H1 (cell line): ENCODE data around the gene MBP. TPM values are rescaled to one million over a fixed set of nuclear protein-coding genes. Genes with fewer than 3 reads are reported as not detected.

Source experiments
- CTCF ChIA-PET: fragments of 300-600 bp; sonication (Branson Sonifier 250); formaldehyde crosslinking; loops from one replicate; lab custom pipeline; 2021; ENCODE audit not compliant: partially characterized antibody; lab: Charles Lee
- POLR2A ChIA-PET: fragments of 300-600 bp; sonication (Branson Sonifier 250); formaldehyde crosslinking; loops from one replicate; lab custom pipeline; 2021; ENCODE audit warnings: inconsistent platforms; ENCODE audit not compliant: partially characterized antibody; lab: Charles Lee
- DNase-seq, 2 experiments: peaks; one replicate each; pipeline versions ENCODE4 v3.0.0 to v3.0.0-alpha.2; 2010 to 2022; ENCODE audit warnings: low spot score in 2 of 2, low read depth in 1 of 2, mixed read lengths in 1 of 2
- FAIRE-seq: peaks from 2 replicates; lab custom pipeline; 2011; peaks lifted over from hg19 to GRCh38; lab: Jason Lieb, UNC
- H2AFZ ChIP-seq: 2 replicates; pipeline ENCODE4 v1.8.1; 2012; ENCODE audit warnings: low read length, inconsistent platforms
- H2AK5ac ChIP-seq: 2 replicates; pipeline ENCODE4 v1.6.1; 2013; ENCODE audit warnings: low read depth, low read length
- H2BK120ac ChIP-seq: replicated peaks from 2 replicates; pipeline ENCODE3; 2013; ENCODE audit warnings: low read depth, low read length, inconsistent platforms
- H2BK12ac ChIP-seq: 2 replicates; pipeline ENCODE4 v1.6.1; 2013; ENCODE audit warnings: low read depth, low read length
- H2BK15ac ChIP-seq: 2 replicates; pipeline ENCODE4 v1.6.1; 2013; ENCODE audit warnings: low read length
- H2BK20ac ChIP-seq: 2 replicates; pipeline ENCODE4 v1.6.1; 2013; ENCODE audit warnings: low read length
- H2BK5ac ChIP-seq: 2 replicates; pipeline ENCODE4 v1.6.1; 2013; ENCODE audit warnings: low read depth, low read length
- H3K14ac ChIP-seq: 2 replicates; pipeline ENCODE4 v1.6.1; 2013; ENCODE audit warnings: inconsistent platforms; ENCODE audit not compliant: insufficient read length
- H3K18ac ChIP-seq: 2 replicates; pipeline ENCODE4 v1.6.1; 2013; ENCODE audit warnings: low read length; ENCODE audit errors: extremely low read depth
- H3K23ac ChIP-seq: 2 replicates; pipeline ENCODE4 v1.6.1; 2013; ENCODE audit warnings: inconsistent platforms; ENCODE audit not compliant: insufficient read length
- H3K23me2 ChIP-seq: 2 replicates; pipeline ENCODE4 v1.6.1; 2013; ENCODE audit warnings: low read depth, low read length
- H3K27ac ChIP-seq: 2 replicates; pipeline ENCODE4 v1.6.1; 2011; ENCODE audit warnings: low read depth, low read length, inconsistent platforms
- H3K27me3 ChIP-seq, 4 experiments: replicated peaks in 1 of 4; 1 replicate in 1 of 4; 2 replicates in 3 of 4; pipeline versions ENCODE4 v1.6.1 to v1.8.1; 2011 to 2013; ENCODE audit warnings: low read length in 3 of 4, mild to moderate bottlenecking in 3 of 4, inconsistent platforms in 2 of 4, mixed read lengths in 2 of 4, moderate library complexity in 1 of 4; ENCODE audit not compliant: control insufficient read depth in 3 of 4, insufficient read depth in 3 of 4; ENCODE audit errors: extremely low read depth in 1 of 4
- H3K36me3 ChIP-seq, 4 experiments: 2 replicates each; pipeline versions ENCODE4 v1.6.1 to v1.8.1; 2011 to 2013; ENCODE audit warnings: mild to moderate bottlenecking in 4 of 4, low read length in 3 of 4, moderate library complexity in 2 of 4, control low read depth in 1 of 4, inconsistent platforms in 1 of 4; ENCODE audit not compliant: insufficient read depth in 4 of 4, control insufficient read depth in 2 of 4
- H3K4ac ChIP-seq: replicated peaks from 2 replicates; pipeline ENCODE3; 2013; ENCODE audit warnings: low read length, low read depth, mixed read lengths, inconsistent platforms; ENCODE audit not compliant: insufficient read length
- H3K4me1 ChIP-seq, 4 experiments: replicated peaks in 1 of 4; 1 replicate in 1 of 4; 2 replicates in 3 of 4; pipeline versions ENCODE4 v1.6.1 to v1.8.1; 2011 to 2013; ENCODE audit warnings: low read length in 3 of 4, inconsistent platforms in 2 of 4, mixed read lengths in 1 of 4; ENCODE audit not compliant: insufficient read depth in 4 of 4, control insufficient read depth in 3 of 4
- H3K4me2 ChIP-seq, 2 experiments: 2 replicates each; pipeline versions ENCODE4 v1.6.1 to v1.8.1; 2011 to 2013; ENCODE audit warnings: low read depth in 2 of 2, low read length in 2 of 2, control low read depth in 1 of 2, inconsistent platforms in 1 of 2, mild to moderate bottlenecking in 1 of 2; ENCODE audit not compliant: insufficient read depth in 1 of 2
- H3K4me3 ChIP-seq, 4 experiments: fragments of 200-600, 300-600 bp in 1 of 4; sonication (generic), shearing (Covaris generic), sonication (Bioruptor Twin) in 1 of 4; 2 replicates each; pipeline versions ENCODE4 v1.5.1 to v1.8.1; 2011 to 2016; ENCODE audit warnings: low read length in 4 of 4, low read depth in 3 of 4, control low read depth in 2 of 4, inconsistent platforms in 2 of 4, mild to moderate bottlenecking in 2 of 4, mixed read lengths in 1 of 4, moderate library complexity in 1 of 4; ENCODE audit not compliant: insufficient read depth in 2 of 4; ENCODE audit errors: extremely low read depth in 1 of 4
- H3K56ac ChIP-seq: replicated peaks from 2 replicates; pipeline ENCODE3; 2013; ENCODE audit warnings: low read depth, mild to moderate bottlenecking, mixed read lengths, low read length, inconsistent platforms; ENCODE audit not compliant: insufficient read length
- H3K79me1 ChIP-seq: 2 replicates; pipeline ENCODE4 v1.6.1; 2013; ENCODE audit warnings: low read depth, low read length, control low read depth
- H3K79me2 ChIP-seq, 2 experiments: 2 replicates each; pipeline versions ENCODE4 v1.6.1 to v1.8.1; 2012 to 2013; ENCODE audit warnings: low read length in 2 of 2, mild to moderate bottlenecking in 2 of 2, inconsistent platforms in 1 of 2; ENCODE audit not compliant: insufficient read depth in 2 of 2, control insufficient read depth in 1 of 2
- H3K9ac ChIP-seq, 4 experiments: replicated peaks in 1 of 4; 1 replicate in 1 of 4; 2 replicates in 3 of 4; pipeline versions ENCODE4 v1.6.1 to v1.8.1; 2011 to 2013; ENCODE audit warnings: low read depth in 3 of 4, low read length in 3 of 4, control low read depth in 2 of 4, mild to moderate bottlenecking in 2 of 4, moderate library complexity in 2 of 4, inconsistent platforms in 1 of 4; ENCODE audit errors: extremely low read depth in 1 of 4
- H3K9me3 ChIP-seq, 2 experiments: 2 replicates each; pipeline versions ENCODE4 v1.6.1 to v1.8.1; 2012 to 2013; ENCODE audit warnings: mild to moderate bottlenecking in 2 of 2, moderate library complexity in 2 of 2, control low read depth in 1 of 2, inconsistent platforms in 1 of 2, low read depth in 1 of 2, low read length in 1 of 2, mixed read lengths in 1 of 2; ENCODE audit not compliant: insufficient read depth in 2 of 2
- H4K20me1 ChIP-seq, 2 experiments: replicated peaks in 1 of 2; 2 replicates each; pipeline versions ENCODE3 to v1.8.1; 2011 to 2013; ENCODE audit warnings: inconsistent platforms in 2 of 2, low read length in 2 of 2, mild to moderate bottlenecking in 1 of 2; ENCODE audit not compliant: insufficient read depth in 2 of 2, control insufficient read depth in 1 of 2
- H4K5ac ChIP-seq: 2 replicates; pipeline ENCODE4 v1.6.1; 2013; ENCODE audit warnings: low read length, low read depth, mixed read lengths, inconsistent platforms; ENCODE audit not compliant: insufficient read length
- H4K8ac ChIP-seq: 2 replicates; pipeline ENCODE4 v1.8.0; 2013; ENCODE audit warnings: mild to moderate bottlenecking, moderate library complexity, low read length, inconsistent platforms; ENCODE audit not compliant: insufficient read depth; ENCODE audit errors: extremely low read depth
- H4K91ac ChIP-seq: replicated peaks from 2 replicates; pipeline ENCODE3; 2013; ENCODE audit warnings: low read length, mixed read lengths, inconsistent platforms; ENCODE audit not compliant: insufficient read length
- ASH2L ChIP-seq: fragments of 200-600, 300-600 bp; sonication (generic); IDR thresholded peaks from one replicate; pipeline ENCODE4 v1.7.1; 2017; ENCODE audit warnings: low read length
- CTBP2 ChIP-seq: IDR thresholded peaks from 2 replicates; pipeline ENCODE4 v1.7.0; 2011; ENCODE audit warnings: borderline replicate concordance, mild to moderate bottlenecking, moderate library complexity, mixed read lengths, low read length; ENCODE audit not compliant: insufficient read depth, insufficient read length
- GABPA ChIP-seq: IDR thresholded peaks from 2 replicates; pipeline ENCODE4 v1.6.1; 2011; ENCODE audit warnings: mild to moderate bottlenecking, low read length, moderate library complexity, borderline replicate concordance; ENCODE audit not compliant: insufficient read depth
- KDM1A ChIP-seq: fragments of 200-600, 300-600 bp; sonication (generic); IDR thresholded peaks from 2 replicates; pipeline ENCODE4 v1.7.1; 2016; ENCODE audit warnings: mild to moderate bottlenecking, low read length, borderline replicate concordance
- MAFK ChIP-seq: IDR thresholded peaks from 2 replicates; pipeline ENCODE4 v1.6.1; 2012; ENCODE audit warnings: low read depth, mild to moderate bottlenecking, improper control_type of control experiment, low read length
- NANOG ChIP-seq: IDR thresholded peaks from 2 replicates; pipeline ENCODE4 v1.6.1; 2011; ENCODE audit warnings: low read length, low read depth, mild to moderate bottlenecking, inconsistent platforms; ENCODE audit not compliant: insufficient read depth, poor library complexity, severe bottlenecking
- POLR2A ChIP-seq, 2 experiments: IDR thresholded peaks; 1 replicate in 1 of 2; 2 replicates in 1 of 2; pipeline ENCODE4 v1.6.1; 2011; ENCODE audit warnings: low read depth in 2 of 2, low read length in 2 of 2, mild to moderate bottlenecking in 2 of 2; ENCODE audit errors: control extremely low read depth in 1 of 2
- RAD21 ChIP-seq, 2 experiments: IDR thresholded peaks in 1 of 2; conservative IDR thresholded peaks in 1 of 2; 2 replicates each; pipeline ENCODE4 v1.6.1; 2011; ENCODE audit warnings: low read depth in 2 of 2, low read length in 2 of 2, improper control_type of control experiment in 1 of 2, inconsistent platforms in 1 of 2, mild to moderate bottlenecking in 1 of 2, moderate library complexity in 1 of 2
- WGBS, 2 experiments: shearing (Covaris generic) in 1 of 2; methylation state at CpG; one replicate each; pipeline versions ENCODE4 v1.1.6 to v1.1.7; 2013 to 2015; ENCODE audit warnings: low lambda C conversion rate in 2 of 2, mixed read lengths in 2 of 2, inconsistent platforms in 1 of 2, low coverage in 1 of 2, missing lambda C conversion rate in 1 of 2; ENCODE audit not compliant: insufficient replicate concordance in 2 of 2, insufficient coverage in 1 of 2, insufficient read length in 1 of 2; ENCODE audit errors: extremely low coverage in 1 of 2, missing lambda C conversion rate in 1 of 2; 5-methylcytosine and 5-hydroxymethylcytosine counted together
- polyA plus RNA-seq, 7 experiments: library from polyadenylated mRNA; depleted of rRNA in 3 of 7; stranded (reverse) in 5 of 7; unstranded in 2 of 7; fragments of >200 nt in 5 of 7; fragments of 200-250 nt in 2 of 7; gene quantifications; 1 replicate in 5 of 7; 2 replicates in 1 of 7; 4 replicates in 1 of 7; pipeline versions ENCODE4 v1.2.1 to v1.2.3, GENCODE V29; 2011 to 2013; ENCODE audit warnings: missing spikeins in 2 of 7, mixed read lengths in 2 of 7
- total RNA-seq: library from RNA; stranded (reverse); fragmentation: NEBNext Ultra II Directional; extraction: Animal tissue kit (Norgen Biotek cat#: 25700); gene quantifications from 2 replicates; pipeline ENCODE4 v1.2.1, GENCODE V29; 2021
- TF ChIP-seq, protein P1 (sequence below): IDR thresholded peaks from 2 replicates; pipeline ENCODE4 v1.6.1; 2011; ENCODE audit warnings: low read length, improper control_type of control experiment
- TF ChIP-seq, protein P2 (sequence below): IDR thresholded peaks from 2 replicates; pipeline ENCODE4 v1.6.1; 2012; ENCODE audit warnings: low read length, inconsistent platforms

Gene MBP
- total and polyA plus RNA-seq, 2 of the 8 experiments (the other 6 are each of a cell fraction or from before 2014, with no cell fraction given), result 7.7 to 19.2 TPM

DNA sequence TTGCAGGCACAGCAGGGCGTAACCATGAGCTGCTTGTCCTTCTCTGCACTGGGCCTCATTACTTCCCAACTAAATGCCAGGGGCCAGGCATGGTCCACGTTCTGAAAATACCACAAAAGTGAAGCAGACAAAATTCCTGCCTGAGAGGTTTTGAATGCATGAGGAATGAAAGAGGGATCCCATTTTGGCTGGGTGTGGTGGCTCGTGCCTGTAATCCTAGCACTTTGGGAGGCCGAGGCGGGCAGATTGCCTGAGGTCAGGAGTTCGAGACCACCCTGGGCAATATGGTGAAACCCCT is 139.5 kb downstream of the MBP start:
- Histone ChIP-seq H4K8ac (no peak overlapping the region; the same call in 1 of the 2 replicates), H3K79me2 (no peaks in the 10 kb centered on the region), H3K27me3 (no peaks in the 10 kb centered on the region), H3K27ac (no peak overlapping the region), H3K4me1 (peaks cover 0 to 8% (median 5%) of the 10 kb centered on the region in 4 experiments; a peak in 5 of 7 replicates), H2AK5ac (0 out of 2 replicates have a peak overlapping the region, but pooled peaks have one; percentile 40), H3K79me1 (no peaks in the 10 kb centered on the region), H3K56ac (no peak overlapping the region), H2BK15ac (no peak overlapping the region), H2BK20ac (no peak overlapping the region), H2AFZ (no peak overlapping the region), H3K9ac (no peak overlapping the region), H2BK12ac (no peak overlapping the region), H3K14ac (no peak overlapping the region), H4K91ac (no peak overlapping the region), H3K23ac (no peak overlapping the region), H3K4me2 (no peak overlapping the region), H3K36me3 (no peaks in the 10 kb centered on the region), H2BK120ac (no peak overlapping the region), H4K20me1 (no peaks in the 10 kb centered on the region), H3K4ac (no peak overlapping the region), H3K9me3 (no peaks in the 10 kb centered on the region), H3K18ac (no peak overlapping the region; the same call in 1 of the 2 replicates), H3K4me3 (no peak overlapping the region), H3K23me2 (no peaks in the 10 kb centered on the region), H2BK5ac (no peak overlapping the region), H4K5ac (no peak overlapping the region)
- TF ChIP-seq KDM1A, result no peak
- TF ChIP-seq CTBP2, result no peak
- TF ChIP-seq POLR2A (IDR thresholded peaks at IDR 0.05; ENCODE audit: control extremely low read depth in 1 of 2, low read depth in 2 of 2, low read length in 2 of 2), result no peak
- TF ChIP-seq MAFK, result no peak
- no peak for TF ChIP-seq ASH2L
- TF ChIP-seq, protein P1, sequence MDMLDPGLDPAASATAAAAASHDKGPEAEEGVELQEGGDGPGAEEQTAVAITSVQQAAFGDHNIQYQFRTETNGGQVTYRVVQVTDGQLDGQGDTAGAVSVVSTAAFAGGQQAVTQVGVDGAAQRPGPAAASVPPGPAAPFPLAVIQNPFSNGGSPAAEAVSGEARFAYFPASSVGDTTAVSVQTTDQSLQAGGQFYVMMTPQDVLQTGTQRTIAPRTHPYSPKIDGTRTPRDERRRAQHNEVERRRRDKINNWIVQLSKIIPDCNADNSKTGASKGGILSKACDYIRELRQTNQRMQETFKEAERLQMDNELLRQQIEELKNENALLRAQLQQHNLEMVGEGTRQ, result no peak
- TF ChIP-seq, protein P2, sequence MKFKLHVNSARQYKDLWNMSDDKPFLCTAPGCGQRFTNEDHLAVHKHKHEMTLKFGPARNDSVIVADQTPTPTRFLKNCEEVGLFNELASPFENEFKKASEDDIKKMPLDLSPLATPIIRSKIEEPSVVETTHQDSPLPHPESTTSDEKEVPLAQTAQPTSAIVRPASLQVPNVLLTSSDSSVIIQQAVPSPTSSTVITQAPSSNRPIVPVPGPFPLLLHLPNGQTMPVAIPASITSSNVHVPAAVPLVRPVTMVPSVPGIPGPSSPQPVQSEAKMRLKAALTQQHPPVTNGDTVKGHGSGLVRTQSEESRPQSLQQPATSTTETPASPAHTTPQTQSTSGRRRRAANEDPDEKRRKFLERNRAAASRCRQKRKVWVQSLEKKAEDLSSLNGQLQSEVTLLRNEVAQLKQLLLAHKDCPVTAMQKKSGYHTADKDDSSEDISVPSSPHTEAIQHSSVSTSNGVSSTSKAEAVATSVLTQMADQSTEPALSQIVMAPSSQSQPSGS, result no peak
- TF ChIP-seq RAD21 (IDR thresholded peaks at IDR 0.05 in 1 of 2, conservative IDR thresholded peaks at IDR 0.05 in 1 of 2; ENCODE audit: low read depth in 2 of 2, low read length in 2 of 2), result no peak
- TF ChIP-seq GABPA, result no peak
- no peak for TF ChIP-seq NANOG
- ChIA-PET CTCF (interaction anchor here (0.8 to 3.8 kb wide), 6 partner anchors 10 to 71 kb away, joined by 3 to 38 read pairs (median 4); no protein-coding TSS in a partner anchor), POLR2A (interaction anchor here (1.5 to 1.7 kb wide), 2 partner anchors 9 to 11 kb away, joined by 3 to 4 read pairs; no protein-coding TSS in a partner anchor)
- no peak for DNase-seq
- no peak for FAIRE-seq
- 93% methylated on average over 6 of the region's 6 CpGs; no CpG with 5 or more reads in 1 of the 2 experiments for WGBS, 2 experiments
